ENCODE data around the gene OR6J1.

DNA sequence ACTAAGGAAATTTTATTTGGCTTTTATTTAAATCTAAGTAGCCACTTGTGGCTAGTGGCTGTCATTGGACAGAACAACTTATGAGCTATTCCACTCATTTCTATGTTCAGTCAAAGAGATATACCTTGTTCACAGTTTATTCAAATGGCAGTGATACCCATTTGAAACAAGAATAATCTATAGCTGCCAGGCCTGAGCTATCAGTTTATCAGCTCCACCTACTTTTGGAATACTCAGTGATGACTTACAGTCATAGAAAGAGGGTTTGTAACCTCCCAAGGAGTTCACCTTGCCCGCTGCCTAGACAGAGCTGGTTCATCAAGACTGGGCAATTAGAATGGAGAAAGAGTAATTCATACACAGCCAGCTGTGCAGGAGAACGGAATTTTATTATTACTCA is 50.6 kb downstream of the OR6J1 start:
- TF ChIP-seq POLR2AphosphoS2 (IDR thresholded peaks at IDR 0.05; ENCODE audit: low read depth, low read length) (no peak), REST (IDR thresholded peaks at IDR 0.05; ENCODE audit: low read depth, low read length) (no peak), MAX (IDR thresholded peaks at IDR 0.05; ENCODE audit: low read depth, low read length) (no peak), SREBF2 (IDR thresholded peaks at IDR 0.05; ENCODE audit: low read length) (no peak), BMI1 (IDR thresholded peaks at IDR 0.05; ENCODE audit: borderline replicate concordance) (no peak), CTCF (IDR thresholded peaks at IDR 0.05 in 2 of 3, conservative IDR thresholded peaks at IDR 0.05 in 1 of 3; ENCODE audit: control insufficient read depth in 2 of 3, extremely low read depth in 1 of 3, insufficient read depth in 1 of 3, low read depth in 3 of 3, low read length in 3 of 3) (no peak), STAT1 (conservative IDR thresholded peaks at IDR 0.05) (no peak), NR2F1 (conservative IDR thresholded peaks at IDR 0.05) (no peak), GABPA (IDR thresholded peaks at IDR 0.05; ENCODE audit: low read depth) (no peak), LARP7 (IDR thresholded peaks at IDR 0.05) (no peak), USF1 (IDR thresholded peaks at IDR 0.05; ENCODE audit: borderline replicate concordance, extremely low read length, insufficient read depth, low read depth, low read length) (no peak)
- TF ChIP-seq, protein P1, sequence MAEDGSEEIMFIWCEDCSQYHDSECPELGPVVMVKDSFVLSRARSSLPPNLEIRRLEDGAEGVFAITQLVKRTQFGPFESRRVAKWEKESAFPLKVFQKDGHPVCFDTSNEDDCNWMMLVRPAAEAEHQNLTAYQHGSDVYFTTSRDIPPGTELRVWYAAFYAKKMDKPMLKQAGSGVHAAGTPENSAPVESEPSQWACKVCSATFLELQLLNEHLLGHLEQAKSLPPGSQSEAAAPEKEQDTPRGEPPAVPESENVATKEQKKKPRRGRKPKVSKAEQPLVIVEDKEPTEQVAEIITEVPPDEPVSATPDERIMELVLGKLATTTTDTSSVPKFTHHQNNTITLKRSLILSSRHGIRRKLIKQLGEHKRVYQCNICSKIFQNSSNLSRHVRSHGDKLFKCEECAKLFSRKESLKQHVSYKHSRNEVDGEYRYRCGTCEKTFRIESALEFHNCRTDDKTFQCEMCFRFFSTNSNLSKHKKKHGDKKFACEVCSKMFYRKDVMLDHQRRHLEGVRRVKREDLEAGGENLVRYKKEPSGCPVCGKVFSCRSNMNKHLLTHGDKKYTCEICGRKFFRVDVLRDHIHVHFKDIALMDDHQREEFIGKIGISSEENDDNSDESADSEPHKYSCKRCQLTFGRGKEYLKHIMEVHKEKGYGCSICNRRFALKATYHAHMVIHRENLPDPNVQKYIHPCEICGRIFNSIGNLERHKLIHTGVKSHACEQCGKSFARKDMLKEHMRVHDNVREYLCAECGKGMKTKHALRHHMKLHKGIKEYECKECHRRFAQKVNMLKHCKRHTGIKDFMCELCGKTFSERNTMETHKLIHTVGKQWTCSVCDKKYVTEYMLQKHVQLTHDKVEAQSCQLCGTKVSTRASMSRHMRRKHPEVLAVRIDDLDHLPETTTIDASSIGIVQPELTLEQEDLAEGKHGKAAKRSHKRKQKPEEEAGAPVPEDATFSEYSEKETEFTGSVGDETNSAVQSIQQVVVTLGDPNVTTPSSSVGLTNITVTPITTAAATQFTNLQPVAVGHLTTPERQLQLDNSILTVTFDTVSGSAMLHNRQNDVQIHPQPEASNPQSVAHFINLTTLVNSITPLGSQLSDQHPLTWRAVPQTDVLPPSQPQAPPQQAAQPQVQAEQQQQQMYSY (CRISPR knock-in tag; IDR thresholded peaks at IDR 0.05), result no peak
